Measurements from ENCODE around the gene DNAAF1.

- TF ChIP-seq CTCF (IDR thresholded peaks at IDR 0.05; ENCODE audit: borderline replicate concordance, extremely low read depth, low read length, poor library complexity, severe bottlenecking) = no peak
- TF ChIP-seq EZH2 (IDR thresholded peaks at IDR 0.05; ENCODE audit: borderline replicate concordance, low read depth, low read length, severe bottlenecking) = no peak
Measured at GRCh38 chr16:84184775-84185174, 39.7 kb downstream of the DNAAF1 start.
